HG03520 (cell line): Measurements from ENCODE around the gene C1orf56.

Experiments
- ATAC-seq: cut with Tn5 transposase; IDR thresholded peaks from one replicate; pipeline ENCODE4 v1.9.1; 2021; ENCODE audit warnings: mild to moderate bottlenecking, moderate library complexity; ENCODE audit not compliant: unreplicated experiment

Gene C1orf56

GRCh38 chr1:151024540-151025146 is 22.9 kb upstream of the C1orf56 start:
- ATAC-seq: no peak

GRCh38 chr1:151026460-151026859 is 21.1 kb upstream of the C1orf56 start:
- no peak for ATAC-seq

GRCh38 chr1:151032164-151032563 is 15.4 kb upstream of the C1orf56 start:
- no peak for ATAC-seq

- no peak for ATAC-seq
These were observed 12.4 kb upstream of the C1orf56 start for GRCh38 chr1:151035167-151035566.

GRCh38 chr1:151036356-151036755 is 11.2 kb upstream of the C1orf56 start, which contains the start of gene BNIPL:
Gene BNIPL, plus strand, starts transcription at chr1:151036586. Its CDS starts 140 bp downstream, at chr1:151036726.
- no peak for ATAC-seq

- no peak for ATAC-seq
These were observed 10.5 kb upstream of the C1orf56 start for GRCh38 chr1:151037032-151037431.

- no peak for ATAC-seq
These were observed 8.0 kb upstream of the C1orf56 start for GRCh38 chr1:151039521-151039920.

GRCh38 chr1:151043163-151043562 is 4.4 kb upstream of the C1orf56 start:
- ATAC-seq: no peak

- ATAC-seq: peak; percentile 54
These were observed 534 bp downstream of the C1orf56 start for GRCh38 chr1:151047925-151048644.

- ATAC-seq: no peak
These were observed 1.1 kb downstream of the C1orf56 start for GRCh38 chr1:151048645-151049032.

GRCh38 chr1:151049458-151049857 is 1.9 kb downstream of the C1orf56 start:
- no peak for ATAC-seq

- ATAC-seq: no peak
These were observed 2.6 kb downstream of the C1orf56 start for GRCh38 chr1:151050051-151050688.

- no peak for ATAC-seq
These were observed 3.9 kb downstream of the C1orf56 start for GRCh38 chr1:151051356-151052009.

GRCh38 chr1:151054971-151055547 is 7.5 kb downstream of the C1orf56 start:
- ATAC-seq: no peak

- no peak for ATAC-seq
These were observed 8.0 kb downstream of the C1orf56 start for GRCh38 chr1:151055581-151055980.

GRCh38 chr1:151056149-151056548 is 8.6 kb downstream of the C1orf56 start:
- no peak for ATAC-seq

- ATAC-seq: no peak
These were observed 11.1 kb downstream of the C1orf56 start for GRCh38 chr1:151058692-151059091.

- peak; percentile 83 for ATAC-seq
These were observed 11.8 kb downstream of the C1orf56 start, which contains the start of gene CDC42SE1 for GRCh38 chr1:151059109-151060006. Gene CDC42SE1, minus strand, starts transcription at chr1:151059622. Its CDS starts 3,892 bp downstream, at chr1:151055730.

GRCh38 chr1:151060007-151060656 is 12.6 kb downstream of the C1orf56 start, which contains the start of gene MLLT11:
Gene MLLT11, plus strand, starts transcription at chr1:151060397. Its CDS starts 6,828 bp downstream, at chr1:151067225.
- ATAC-seq: no peak
